SW480 (cell line): ENCODE measurements around the gene HECW1.
"Not testable (repeated sequence)": the region's sequence is repeated elsewhere in the genome, so short reads cannot be mapped to it uniquely, and the experiment has no call there.

Experiments used
- DNase-seq: peaks from one replicate; pipeline ENCODE4 v3.0.0-alpha.2; 2016; ENCODE audit warnings: low spot score

Gene HECW1

DNA sequence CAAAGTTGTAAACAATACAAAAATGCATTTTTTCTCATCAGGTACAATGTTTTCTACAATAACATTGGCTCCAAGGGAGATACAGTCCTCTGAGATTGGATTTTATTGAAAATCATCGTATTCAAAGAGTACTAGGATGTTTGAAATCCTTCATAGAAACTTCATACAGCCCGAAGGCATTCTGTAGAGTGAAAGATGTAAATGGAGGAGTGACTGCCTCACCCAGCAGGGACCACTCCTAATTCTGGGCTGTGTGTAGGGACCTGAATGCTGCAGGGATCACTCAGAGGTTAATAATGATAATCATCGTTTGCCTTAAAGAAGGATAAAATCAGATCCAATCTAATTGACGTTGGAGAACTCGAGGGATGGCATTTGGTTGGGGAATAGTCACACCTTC, 198.6 kb downstream of the HECW1 start:
- no peak for DNase-seq

GRCh38 chr7:43311694-43312093, 199.2 kb downstream of the HECW1 start:
- DNase-seq: no peak

DNA sequence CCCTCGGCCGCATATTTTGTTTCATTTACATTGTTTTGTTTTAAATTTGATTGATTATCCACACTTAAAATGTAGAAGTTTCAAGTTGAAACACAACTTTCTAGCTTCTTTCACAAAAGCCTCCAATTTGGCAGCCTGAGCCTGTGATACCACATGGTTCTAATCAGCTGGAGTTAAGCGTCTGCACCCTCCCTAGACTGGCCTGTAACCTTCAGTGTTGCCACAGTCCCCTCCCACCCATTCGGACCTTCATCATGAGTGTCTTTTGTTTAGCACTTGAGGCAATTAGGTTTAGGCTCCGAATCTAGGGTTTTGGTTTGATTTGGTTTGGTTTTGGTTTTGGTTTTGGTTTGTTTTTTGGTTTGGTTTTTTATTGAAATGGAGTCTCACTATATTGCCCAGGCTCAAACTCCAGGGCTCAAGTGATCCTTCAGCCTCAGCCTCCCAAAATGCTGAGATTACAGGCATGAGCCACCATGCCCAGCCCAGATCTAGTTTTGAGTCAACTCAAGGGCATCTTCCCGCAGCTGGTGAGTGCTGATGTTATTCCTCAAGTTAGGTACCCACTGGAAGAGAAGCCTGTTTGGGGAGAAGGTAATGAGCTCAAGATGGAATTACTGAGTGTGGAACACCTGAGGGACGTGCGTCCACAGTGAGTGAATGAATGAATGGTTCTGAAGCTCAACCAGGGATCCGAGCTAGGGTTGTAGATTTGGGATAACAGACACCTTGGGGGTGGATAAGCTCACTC, 201.4 kb downstream of the HECW1 start:
- no peak for DNase-seq

DNA sequence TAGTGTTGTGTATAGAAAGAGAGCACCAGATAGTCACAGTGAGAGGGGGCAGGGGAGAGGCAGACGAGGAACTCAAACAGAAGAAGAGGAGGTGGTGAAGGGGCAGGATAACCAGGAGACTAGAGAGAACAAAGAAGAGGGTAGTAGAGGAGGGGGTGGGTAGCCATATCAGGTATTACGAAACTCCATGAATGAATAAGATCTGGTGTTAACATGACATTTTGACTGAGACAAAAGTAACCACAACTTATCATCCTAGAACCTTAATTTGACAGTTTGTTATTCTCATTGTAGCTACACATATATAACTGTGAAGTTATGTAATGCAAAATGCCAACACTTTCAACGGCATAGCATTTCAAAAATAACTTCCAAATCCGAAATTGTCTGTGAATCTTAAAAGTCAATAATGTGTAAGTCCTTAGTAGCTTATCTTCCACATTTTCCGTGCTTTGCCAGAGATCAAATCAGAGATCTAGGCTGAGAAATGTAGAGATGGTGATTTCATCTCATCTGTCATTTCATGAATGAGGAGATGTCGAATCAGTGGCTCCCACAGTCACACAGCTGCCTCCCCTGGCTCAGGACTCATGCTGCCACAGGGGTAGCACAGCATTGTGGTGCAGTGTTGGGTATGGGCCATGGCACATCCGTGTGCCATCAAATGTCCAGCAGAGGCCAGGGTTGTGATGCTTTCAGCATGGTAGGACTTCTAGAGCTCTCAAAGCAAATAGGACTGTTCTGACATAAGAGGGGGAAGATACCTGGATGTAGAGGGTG, 202.1 kb downstream of the HECW1 start:
- no peak for DNase-seq

DNA sequence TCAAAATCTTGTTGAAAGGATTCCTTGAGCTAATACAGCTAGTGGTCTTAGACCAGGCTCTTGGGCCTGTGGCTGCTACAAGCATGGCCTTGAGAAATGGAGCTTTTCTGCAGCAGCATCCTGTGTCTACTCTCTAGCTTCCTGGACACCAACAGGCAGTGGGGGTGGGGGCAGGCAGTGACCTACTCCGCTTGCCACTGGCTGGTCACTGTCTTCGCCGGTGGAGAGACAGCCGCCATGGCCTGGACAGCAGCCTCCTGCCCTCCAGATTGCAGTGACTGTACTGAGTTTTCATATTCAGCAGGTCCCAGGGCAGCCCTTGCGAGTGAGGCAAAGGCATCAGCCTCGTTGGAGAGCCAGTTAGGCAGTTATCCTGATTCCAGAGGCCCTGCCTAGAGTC, 204.6 kb downstream of the HECW1 start:
- no peak for DNase-seq

DNA sequence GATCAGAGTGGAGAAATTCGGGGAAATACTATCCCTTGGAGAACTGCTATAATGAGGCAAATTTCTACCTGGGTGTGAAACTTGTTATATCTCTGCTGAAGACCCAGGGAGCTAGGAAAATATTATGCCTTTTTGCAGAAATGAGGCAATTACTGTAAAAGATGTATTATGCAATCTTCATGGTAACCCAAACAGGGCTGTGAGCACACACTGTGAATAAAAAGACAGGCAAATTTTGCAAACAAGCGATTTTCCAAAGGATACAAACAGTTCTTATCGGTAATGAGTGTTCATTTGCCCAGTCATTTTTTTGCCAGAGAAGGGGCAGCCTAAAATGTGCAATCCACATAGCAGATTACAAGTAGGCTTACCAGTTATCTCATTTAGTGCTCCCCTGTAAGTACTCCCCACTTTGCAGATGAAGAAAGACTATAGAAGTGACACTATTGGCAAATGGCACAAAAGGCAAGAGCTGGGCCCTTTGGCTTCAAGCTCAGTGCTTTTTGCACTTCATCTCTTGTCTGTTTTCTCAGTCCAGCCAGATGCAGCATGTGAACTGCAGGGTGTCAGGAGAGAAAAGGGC, 205.8 kb downstream of the HECW1 start:
- DNase-seq: no peak

DNA sequence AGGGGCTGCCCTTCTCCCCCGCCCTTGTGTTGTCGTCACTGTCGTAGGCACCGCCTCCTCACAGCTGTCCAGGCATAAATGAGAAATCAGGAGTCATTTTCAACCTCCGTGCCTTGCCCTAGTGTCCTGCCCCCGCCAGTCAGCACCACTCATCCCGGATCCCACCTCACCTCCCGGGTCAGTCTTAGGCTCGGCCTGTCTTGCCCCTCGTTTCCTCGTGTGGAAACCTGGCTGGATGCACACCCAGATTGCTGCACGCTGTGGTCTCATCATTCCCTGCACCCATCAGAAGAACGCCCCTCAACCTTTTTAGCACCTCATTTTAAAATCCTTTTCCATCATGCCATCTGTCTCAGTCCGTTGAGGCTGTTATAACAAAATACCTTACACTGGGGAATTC, 213.1 kb downstream of the HECW1 start:
- no peak for DNase-seq

DNA sequence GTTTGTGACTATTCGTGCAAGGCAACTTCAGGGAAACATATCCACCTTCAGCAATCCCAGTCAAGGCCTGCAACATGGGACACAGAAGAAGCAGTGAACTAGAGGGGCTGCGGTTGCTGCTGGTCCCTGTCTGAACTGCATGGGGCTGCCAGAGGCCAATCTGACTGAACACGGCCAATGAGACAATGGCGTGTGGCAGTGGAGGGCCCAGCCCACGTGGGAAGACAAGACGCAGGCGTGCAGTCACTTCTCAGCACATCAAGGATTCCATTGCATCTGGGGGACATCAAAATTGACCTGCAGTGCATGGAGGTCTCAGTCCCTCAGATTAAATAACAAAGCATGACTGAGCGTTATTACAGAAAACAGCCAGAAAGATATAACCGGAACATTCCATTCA, 215.9 kb downstream of the HECW1 start:
- DNase-seq: no peak

GRCh38 chr7:43328785-43329380, 216.4 kb downstream of the HECW1 start:
- DNase-seq: no peak

DNA sequence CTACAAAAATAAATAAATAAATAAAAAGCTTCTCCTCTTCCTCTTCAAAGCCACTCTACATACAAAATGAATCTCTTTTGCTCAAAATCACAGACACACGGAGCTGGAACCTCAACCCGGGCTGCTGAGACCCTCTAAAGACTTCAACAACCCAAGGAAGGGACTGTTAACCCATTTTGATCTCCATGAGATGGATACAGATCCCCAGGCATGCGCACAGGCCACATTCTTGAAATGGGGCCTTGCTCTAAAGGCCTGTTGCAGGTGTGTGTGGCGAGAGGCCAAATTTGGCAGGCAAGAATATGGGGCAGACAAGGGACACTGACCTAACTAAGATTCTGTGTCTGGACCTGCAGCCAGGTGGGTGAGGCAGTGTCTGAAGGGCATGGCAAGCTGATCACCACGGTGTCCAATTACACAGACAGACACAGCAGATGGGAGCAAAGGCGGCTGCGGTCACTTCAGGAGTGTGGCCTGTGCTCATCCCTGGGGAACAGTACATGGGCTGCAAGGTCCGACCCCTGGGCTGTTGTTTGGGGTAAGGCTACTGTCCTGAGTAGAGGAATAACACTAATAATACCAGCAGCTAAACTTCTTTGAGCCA, 219.8 kb downstream of the HECW1 start:
- no peak for DNase-seq

DNA sequence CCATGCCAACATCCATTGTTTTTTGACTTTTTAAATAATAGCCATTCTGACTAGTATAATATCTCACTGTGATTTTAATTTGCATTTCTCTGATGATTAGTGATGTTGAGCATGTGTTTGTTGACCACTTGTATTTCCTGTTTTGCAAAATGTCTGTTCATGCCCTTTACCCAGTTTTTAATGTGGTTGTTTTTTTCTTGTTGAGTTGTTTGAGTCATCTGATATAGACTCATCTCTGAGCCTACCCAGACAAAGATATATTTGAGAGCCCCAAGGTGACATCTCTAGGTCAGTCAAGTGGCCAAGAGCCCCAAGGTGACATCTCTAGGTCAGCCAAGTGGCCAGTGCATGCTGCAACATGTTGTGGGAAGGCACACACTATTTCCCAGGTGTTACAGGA, 224.7 kb downstream of the HECW1 start:
- no peak for DNase-seq

GRCh38 chr7:43337811-43338210, 225.4 kb downstream of the HECW1 start:
- no peak for DNase-seq

GRCh38 chr7:43341132-43341531, 228.7 kb downstream of the HECW1 start:
- DNase-seq: no peak

- DNase-seq: not testable (repeated sequence)
Measured at GRCh38 chr7:43343417-43343816, 231.0 kb downstream of the HECW1 start.

DNA sequence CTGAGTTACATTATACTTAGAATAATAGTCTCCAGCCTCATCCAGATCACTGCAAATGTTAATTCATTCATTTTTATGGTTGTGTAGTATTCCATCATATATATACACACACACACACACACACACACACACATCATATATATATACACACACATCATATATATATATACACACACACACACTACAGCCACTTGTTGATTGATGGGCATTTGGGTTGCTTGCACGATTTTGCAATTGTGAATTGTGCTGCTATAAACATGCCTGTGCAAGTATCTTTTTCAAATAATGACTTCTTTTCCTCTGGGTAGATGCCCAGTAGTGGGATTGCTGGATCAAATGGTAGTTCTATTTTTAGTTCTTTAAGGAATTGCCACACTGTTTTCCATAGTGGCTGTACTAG, 233.2 kb downstream of the HECW1 start:
- not testable (repeated sequence) for DNase-seq

DNA sequence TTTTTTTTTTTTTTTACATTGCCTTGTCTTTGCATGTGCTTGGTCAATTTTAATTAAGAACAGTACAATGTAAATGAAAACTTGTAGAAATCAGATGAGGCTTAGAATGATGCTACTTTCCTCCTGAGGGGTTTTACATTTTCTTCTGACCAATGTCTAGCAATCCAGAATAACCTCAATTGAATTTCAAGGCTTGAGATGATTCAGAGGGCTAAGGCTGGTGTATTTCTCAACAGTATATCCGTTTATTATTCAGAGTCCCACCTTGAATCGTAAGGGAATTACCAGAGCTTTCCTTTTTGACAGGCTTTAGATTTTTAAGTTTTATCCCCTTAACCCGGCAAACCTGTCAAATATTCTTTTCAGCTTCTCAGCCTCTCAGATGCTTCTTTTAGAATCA, 239.2 kb downstream of the HECW1 start:
- no peak for DNase-seq

- no peak for DNase-seq
Measured at GRCh38 chr7:43353902-43354301, 241.5 kb downstream of the HECW1 start.

- DNase-seq: no peak
Measured at GRCh38 chr7:43362652-43363034, 250.2 kb downstream of the HECW1 start.

DNA sequence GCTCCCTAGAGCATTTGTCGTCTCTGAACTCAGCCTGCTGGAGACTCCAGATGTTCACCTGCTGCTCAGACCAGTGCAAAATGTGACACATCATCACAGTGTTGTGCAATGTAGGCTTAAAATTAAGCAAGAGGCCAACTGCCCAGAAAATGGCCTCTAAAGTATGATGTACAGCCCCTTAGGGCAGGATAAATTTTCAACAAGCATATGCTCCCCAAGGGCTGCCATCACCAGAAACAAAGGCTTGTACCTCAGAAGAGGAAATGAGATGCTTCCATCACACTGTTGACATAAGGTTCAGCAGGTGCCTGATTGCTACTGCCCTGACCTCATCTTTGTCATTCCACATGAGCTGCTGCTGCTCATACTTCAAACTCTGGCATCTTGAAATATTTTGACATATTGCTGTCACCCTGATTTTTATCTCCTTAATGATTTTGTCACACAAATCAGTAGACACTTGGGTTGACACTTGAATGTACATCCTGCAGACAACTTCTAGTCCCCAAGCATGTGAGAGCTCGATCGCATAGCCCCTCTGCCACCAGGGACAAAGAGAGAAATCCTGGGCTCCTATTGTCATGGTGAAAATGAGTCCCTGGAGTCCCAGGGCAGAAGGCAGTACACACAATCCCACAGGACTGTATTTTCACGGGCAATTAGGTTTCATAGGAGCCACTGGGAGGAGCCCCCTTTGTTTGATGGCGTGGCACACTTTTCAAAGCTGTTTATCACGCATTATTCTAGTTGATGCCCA, 250.8 kb downstream of the HECW1 start:
- no peak for DNase-seq

GRCh38 chr7:43364391-43364790, 251.9 kb downstream of the HECW1 start:
- no peak for DNase-seq

GRCh38 chr7:43372676-43373355, 260.4 kb downstream of the HECW1 start:
- DNase-seq: no peak
